ENCODE data around the gene OSGIN1.

Gene OSGIN1

GRCh38 chr16:83957296-83957855, 4.3 kb downstream of the OSGIN1 start:
- TF ChIP-seq, protein P1, sequence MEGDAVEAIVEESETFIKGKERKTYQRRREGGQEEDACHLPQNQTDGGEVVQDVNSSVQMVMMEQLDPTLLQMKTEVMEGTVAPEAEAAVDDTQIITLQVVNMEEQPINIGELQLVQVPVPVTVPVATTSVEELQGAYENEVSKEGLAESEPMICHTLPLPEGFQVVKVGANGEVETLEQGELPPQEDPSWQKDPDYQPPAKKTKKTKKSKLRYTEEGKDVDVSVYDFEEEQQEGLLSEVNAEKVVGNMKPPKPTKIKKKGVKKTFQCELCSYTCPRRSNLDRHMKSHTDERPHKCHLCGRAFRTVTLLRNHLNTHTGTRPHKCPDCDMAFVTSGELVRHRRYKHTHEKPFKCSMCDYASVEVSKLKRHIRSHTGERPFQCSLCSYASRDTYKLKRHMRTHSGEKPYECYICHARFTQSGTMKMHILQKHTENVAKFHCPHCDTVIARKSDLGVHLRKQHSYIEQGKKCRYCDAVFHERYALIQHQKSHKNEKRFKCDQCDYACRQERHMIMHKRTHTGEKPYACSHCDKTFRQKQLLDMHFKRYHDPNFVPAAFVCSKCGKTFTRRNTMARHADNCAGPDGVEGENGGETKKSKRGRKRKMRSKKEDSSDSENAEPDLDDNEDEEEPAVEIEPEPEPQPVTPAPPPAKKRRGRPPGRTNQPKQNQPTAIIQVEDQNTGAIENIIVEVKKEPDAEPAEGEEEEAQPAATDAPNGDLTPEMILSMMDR (IDR thresholded peaks at IDR 0.05; ENCODE audit: unreplicated experiment in 3 of 3), result no peak
- no peaks in the 10 kb centered on the region for H3K36me3 Mint-ChIP-seq (ENCODE audit: low read depth)
- H3K9me3 Mint-ChIP-seq, result no peaks in the 10 kb centered on the region

GRCh38 chr16:83958137-83958845, 5.3 kb downstream of the OSGIN1 start:
- Mint-ChIP-seq H3K4me1 (peaks cover 19% of the 10 kb centered on the region), H3K27ac (no peak overlapping the region), H3K9me3 (no peaks in the 10 kb centered on the region), H3K27me3 (ENCODE audit: low read depth) (peaks cover 16% of the 10 kb centered on the region), H3K4me3 (no peak overlapping the region), H3K36me3 (ENCODE audit: low read depth) (no peaks in the 10 kb centered on the region)
- TF ChIP-seq, protein P1 (IDR thresholded peaks at IDR 0.05; ENCODE audit: unreplicated experiment in 3 of 3), result no peak

More at GRCh38 chr16:83957296-83957855, 4.3 kb downstream of the OSGIN1 start:
- no peak overlapping the region for H3K27ac Mint-ChIP-seq
- no peak overlapping the region for H3K4me3 Mint-ChIP-seq
- peaks cover 19% of the 10 kb centered on the region for H3K4me1 Mint-ChIP-seq
- H3K27me3 Mint-ChIP-seq (ENCODE audit: low read depth), result peaks cover 12% of the 10 kb centered on the region

DNA sequence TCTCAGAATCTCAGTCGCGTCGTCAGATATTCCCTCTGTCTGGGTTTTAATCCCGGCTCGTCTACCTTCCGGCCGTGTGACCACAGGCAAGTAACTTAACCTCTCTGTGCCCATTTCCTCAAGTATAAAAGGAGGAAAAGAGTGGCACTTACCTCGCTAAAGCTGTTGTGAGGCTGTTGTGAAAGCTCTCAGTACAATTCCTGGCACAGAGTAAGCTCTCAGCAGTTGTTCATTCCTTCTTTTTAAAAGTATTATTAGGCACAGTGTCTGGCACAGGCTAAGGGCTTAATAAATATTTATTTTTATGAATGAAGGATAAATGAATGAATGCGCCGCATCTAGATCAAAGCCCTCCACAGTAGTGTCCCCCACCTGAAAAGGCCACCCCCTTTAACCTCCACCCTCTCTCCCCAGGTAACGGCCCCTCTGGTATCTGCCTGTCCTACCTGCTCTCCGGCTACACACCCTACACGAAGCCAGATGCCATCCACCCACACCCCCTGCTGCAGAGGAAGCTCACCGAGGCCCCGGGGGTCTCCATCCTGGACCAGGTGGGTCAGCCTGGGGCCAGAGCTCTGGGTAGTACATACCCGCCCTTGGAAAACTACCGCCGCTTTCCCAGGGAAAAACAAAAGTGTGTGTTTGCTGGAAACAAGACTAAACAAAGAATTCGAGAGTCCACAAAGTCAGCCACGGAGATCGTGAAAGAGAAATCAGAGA, 6.0 kb downstream of the OSGIN1 start:
- Mint-ChIP-seq H3K4me1 (peaks cover 13% of the 10 kb centered on the region), H3K36me3 (ENCODE audit: low read depth) (no peaks in the 10 kb centered on the region), H3K9me3 (no peaks in the 10 kb centered on the region), H3K27me3 (ENCODE audit: low read depth) (peaks cover 14% of the 10 kb centered on the region), H3K4me3 (no peak overlapping the region), H3K27ac (no peak overlapping the region)
- TF ChIP-seq, protein P1 (IDR thresholded peaks at IDR 0.05; ENCODE audit: unreplicated experiment in 3 of 3), result no peak

DNA sequence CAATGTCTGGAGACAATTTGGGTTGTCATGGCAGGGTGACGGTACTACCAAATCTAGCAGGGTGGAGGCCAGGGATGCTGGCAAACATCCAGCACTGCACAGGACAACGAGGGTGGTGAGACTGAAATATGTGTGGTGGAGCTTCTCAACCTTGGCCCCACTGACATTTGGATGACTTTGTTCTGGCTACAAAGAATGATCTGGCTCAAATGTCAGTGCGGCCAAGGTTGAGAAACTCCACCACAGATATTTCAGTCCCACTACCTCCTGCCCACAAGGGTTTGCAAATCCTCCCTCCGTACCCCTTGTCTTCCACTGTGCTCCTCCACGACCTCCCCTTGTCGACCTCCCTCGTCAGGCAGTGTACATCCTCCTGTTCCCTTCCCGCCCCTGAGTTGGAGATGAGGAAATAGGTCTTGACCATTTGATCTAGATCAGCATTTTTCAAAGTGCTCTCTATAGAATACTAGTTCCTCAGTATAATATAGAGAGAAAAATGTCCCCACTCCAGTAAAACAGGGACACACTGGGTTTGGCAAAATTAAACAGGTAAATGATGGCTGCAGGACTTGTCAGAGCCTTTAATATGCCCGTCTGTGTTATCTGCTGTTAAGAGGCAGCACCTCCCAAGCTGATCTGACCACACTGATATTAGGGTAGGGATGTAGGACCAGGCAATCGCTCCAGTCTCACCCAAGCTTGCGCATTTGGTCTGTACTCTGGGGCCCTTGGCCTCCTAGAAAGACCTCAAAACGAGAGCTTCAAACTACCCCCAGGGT, 6.8 kb downstream of the OSGIN1 start:
- Mint-ChIP-seq H3K36me3 (ENCODE audit: low read depth) (no peaks in the 10 kb centered on the region), H3K4me3 (no peak overlapping the region), H3K4me1 (peaks cover 7% of the 10 kb centered on the region), H3K9me3 (no peaks in the 10 kb centered on the region), H3K27ac (no peak overlapping the region), H3K27me3 (ENCODE audit: low read depth) (peaks cover 17% of the 10 kb centered on the region)
- TF ChIP-seq, protein P1 (IDR thresholded peaks at IDR 0.05; ENCODE audit: unreplicated experiment in 3 of 3), result no peak

DNA sequence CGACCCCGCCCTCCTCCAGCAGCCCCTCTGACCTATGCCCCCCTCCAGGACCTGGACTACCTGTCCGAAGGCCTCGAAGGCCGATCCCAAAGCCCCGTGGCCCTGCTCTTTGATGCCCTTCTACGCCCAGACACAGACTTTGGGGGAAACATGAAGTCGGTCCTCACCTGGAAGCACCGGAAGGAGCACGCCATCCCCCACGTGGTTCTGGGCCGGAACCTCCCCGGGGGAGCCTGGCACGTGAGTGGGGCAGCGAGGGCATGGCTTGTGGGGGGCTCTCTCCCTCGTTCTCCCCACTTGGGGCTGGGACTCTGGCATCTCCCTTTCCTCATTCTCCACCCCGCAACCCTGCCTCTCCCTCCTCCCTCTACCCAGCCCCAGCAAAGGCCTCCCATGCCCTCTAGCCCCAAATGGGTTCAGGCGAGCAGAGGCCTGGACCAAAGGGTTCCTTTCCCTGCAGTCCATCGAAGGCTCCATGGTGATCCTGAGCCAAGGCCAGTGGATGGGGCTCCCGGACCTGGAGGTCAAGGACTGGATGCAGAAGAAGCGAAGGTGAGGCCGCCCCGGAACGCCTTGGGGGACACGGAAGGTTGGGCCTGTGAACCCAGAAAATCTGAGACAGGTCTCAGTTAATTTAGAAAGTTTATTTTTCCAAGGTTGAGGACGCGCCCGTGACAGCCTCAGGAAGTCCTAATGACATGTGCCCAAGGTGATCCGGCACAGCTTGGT, 7.6 kb downstream of the OSGIN1 start:
- Mint-ChIP-seq H3K9me3 (no peaks in the 10 kb centered on the region), H3K4me3 (no peak overlapping the region), H3K27me3 (ENCODE audit: low read depth) (peaks cover 13% of the 10 kb centered on the region), H3K4me1 (peaks cover 7% of the 10 kb centered on the region), H3K36me3 (ENCODE audit: low read depth) (no peaks in the 10 kb centered on the region), H3K27ac (no peak overlapping the region)
- TF ChIP-seq, protein P1 (IDR thresholded peaks at IDR 0.05; ENCODE audit: unreplicated experiment in 3 of 3), result no peak
